Body of pancreas (tissue), 4 donors: ENCODE results near the gene BTBD9. TPM values are rescaled to one million over a fixed set of nuclear protein-coding genes. Genes with fewer than 3 reads are reported as not detected.
A peak's percentile ranks its signal among the peaks of the same experiment; 100 is the strongest.

ENCODE experiments used
- ATAC-seq: fragments of 150-250 bp; one replicate; pipeline ENCODE4 v1.9.1; 2016
- DNase-seq, 4 donors: peaks; one replicate each; pipeline ENCODE4 v3.0.0-alpha.2; 2019
- H3K27ac ChIP-seq, 4 donors: fragments of 200-600 bp; sonication (generic); 1 replicate in 3 of 4; 2 replicates in 1 of 4; pipeline versions ENCODE4 v1.5.1 to v1.6.1; 2016 to 2019; ENCODE audit warnings: mild to moderate bottlenecking in 1 of 4, mixed read lengths in 1 of 4, moderate library complexity in 1 of 4
- H3K27me3 ChIP-seq, 2 donors: fragments of 200-600 bp; sonication (generic); one replicate each; pipeline ENCODE4 v1.6.0; 2016; ENCODE audit warnings: mild to moderate bottlenecking in 1 of 2
- H3K36me3 ChIP-seq, 2 donors: fragments of 200-600 bp; sonication (generic); replicated peaks in 1 of 2; 2 replicates each; pipeline ENCODE4 v1.5.1; 2016; ENCODE audit warnings: low read depth in 2 of 2; ENCODE audit not compliant: insufficient read depth in 1 of 2
- H3K4me1 ChIP-seq: fragments of 200-600 bp; sonication (generic); one replicate; pipeline ENCODE4 v1.6.0; 2016
- H3K4me3 ChIP-seq, 2 donors: fragments of 200-600 bp; sonication (generic); 1 replicate in 1 of 2; 2 replicates in 1 of 2; pipeline ENCODE4 v1.5.1; 2016 to 2019
- H3K9me3 ChIP-seq, 3 donors: fragments of 200-600 bp; sonication (generic); 1 replicate in 2 of 3; 2 replicates in 1 of 3; pipeline ENCODE4 v1.5.1; 2016
- CTCF ChIP-seq, 7 experiments: fragments of 450-650 bp in 4 of 7; fragments of 200-600 bp in 3 of 7; sonication (generic) in 3 of 7; IDR thresholded peaks; one replicate each; pipeline ENCODE4 v1.5.1; 2016 to 2019; ENCODE audit warnings: antibody characterized with exemption in 7 of 7
- POLR2A ChIP-seq, 3 donors: fragments of 450-650 bp; IDR thresholded peaks; one replicate each; pipeline ENCODE4 v1.6.1; 2016; ENCODE audit warnings: antibody characterized with exemption in 3 of 3, mild to moderate bottlenecking in 2 of 3
- WGBS, 2 donors: methylation state at CpG; one replicate each; pipeline ENCODE4 v1.1.5; 2017; 5-methylcytosine and 5-hydroxymethylcytosine counted together
- intact Hi-C: fragments of 100-400 bp; cut with DNase I; formaldehyde crosslinking; loops from one replicate; pipeline ENCODE4 v1.15.1; 2023
- total RNA-seq, 2 donors: library from RNA; depleted of rRNA; stranded (reverse); fragments of >200 nt; gene quantifications; one replicate each; pipeline ENCODE4 v1.1.0, GENCODE V29; 2016

BTBD9 gene
- total RNA-seq, 2 donors from 2014 or later = 11.9 to 29.3 TPM

GRCh38 chr6:38171997-38172738 is 467.6 kb downstream of the BTBD9 start:
- 84 to 87% methylated on average over 10 to 13 of the region's 13 CpGs for WGBS, 2 donors
- no peak for ATAC-seq
- Histone ChIP-seq H3K4me3 (no peak overlapping the region), H3K27ac (no peak overlapping the region), H3K9me3 (no peaks in the 10 kb centered on the region), H3K36me3 (no peaks in the 10 kb centered on the region), H3K27me3 (no peaks in the 10 kb centered on the region), H3K4me1 (peaks cover 18% of the 10 kb centered on the region)
- DNase-seq = no peak
- intact Hi-C loops = no loop called here
- TF ChIP-seq POLR2A (IDR thresholded peaks at IDR 0.05) = no peak
- no peak for TF ChIP-seq CTCF (IDR thresholded peaks at IDR 0.05)

GRCh38 chr6:38170666-38171355 is 468.9 kb downstream of the BTBD9 start:
- no peaks in the 10 kb centered on the region for H3K9me3 ChIP-seq
- intact Hi-C loops = no loop called here
- 64 to 70% methylated on average over 14 of the region's 14 CpGs for WGBS, 2 donors
- ATAC-seq = no peak
- peak overlapping the region in 1 of 4 donors; percentile 34 for H3K27ac ChIP-seq
- H3K36me3 ChIP-seq = no peaks in the 10 kb centered on the region
- H3K27me3 ChIP-seq = no peaks in the 10 kb centered on the region
- no peak for TF ChIP-seq CTCF (IDR thresholded peaks at IDR 0.05)
- no peak for TF ChIP-seq POLR2A (IDR thresholded peaks at IDR 0.05)
- no peak overlapping the region for H3K4me3 ChIP-seq
- H3K4me1 ChIP-seq = peaks cover 12% of the 10 kb centered on the region
- DNase-seq = no peak

- Histone ChIP-seq H3K4me3 (no peak overlapping the region), H3K9me3 (no peaks in the 10 kb centered on the region), H3K27me3 (no peaks in the 10 kb centered on the region), H3K4me1 (peaks cover 12% of the 10 kb centered on the region), H3K36me3 (no peaks in the 10 kb centered on the region), H3K27ac (peak overlapping the region in 3 of 4 donors; percentile 12 to 34 (median 17))
- 67 to 73% methylated on average over 17 to 19 of the region's 19 CpGs for WGBS, 2 donors
- peak in 2 of 4 donors; percentile 14 to 27 for DNase-seq
- intact Hi-C loops = no loop called here
- no peak for TF ChIP-seq CTCF (IDR thresholded peaks at IDR 0.05)
- no peak for TF ChIP-seq POLR2A (IDR thresholded peaks at IDR 0.05)
- ATAC-seq = no peak
Measured at GRCh38 chr6:38169977-38170526, 469.7 kb downstream of the BTBD9 start.

GRCh38 chr6:38169221-38169976 is 470.3 kb downstream of the BTBD9 start:
- H3K27me3 ChIP-seq = no peaks in the 10 kb centered on the region
- H3K27ac ChIP-seq = peak overlapping the region in 1 of 4 donors; percentile 17
- peaks cover 14% of the 10 kb centered on the region for H3K4me1 ChIP-seq
- DNase-seq (no peak), ATAC-seq (no peak)
- no peaks in the 10 kb centered on the region for H3K9me3 ChIP-seq
- H3K36me3 ChIP-seq = no peaks in the 10 kb centered on the region
- H3K4me3 ChIP-seq = no peak overlapping the region
- 80 to 82% methylated on average over 5 to 20 of the region's 20 CpGs for WGBS, 2 donors
- intact Hi-C loops = no loop called here
- no peak for TF ChIP-seq CTCF (IDR thresholded peaks at IDR 0.05)
- no peak for TF ChIP-seq POLR2A (IDR thresholded peaks at IDR 0.05)
